GM19395 (cell line): Measurements from ENCODE around the gene CPSF7.

Experiments used
- ATAC-seq: cut with Tn5 transposase; IDR thresholded peaks from one replicate; pipeline ENCODE4 v1.9.1; 2021; ENCODE audit warnings: mild to moderate bottlenecking, moderate library complexity; ENCODE audit not compliant: unreplicated experiment

Gene CPSF7

GRCh38 chr11:61357894-61358239 is 71.9 kb downstream of the CPSF7 start:
- no peak for ATAC-seq

GRCh38 chr11:61357233-61357893 is 72.4 kb downstream of the CPSF7 start:
- ATAC-seq, result peak; percentile 47

GRCh38 chr11:61356706-61357105 is 73.1 kb downstream of the CPSF7 start:
- ATAC-seq, result no peak

GRCh38 chr11:61354208-61354607 is 75.6 kb downstream of the CPSF7 start:
- no peak for ATAC-seq

GRCh38 chr11:61353131-61354067 is 76.4 kb downstream of the CPSF7 start:
- no peak for ATAC-seq
